IMR-90 (cell line): ENCODE results near the gene CWC27. TPM values are rescaled to one million over a fixed set of nuclear protein-coding genes. Genes with fewer than 3 reads are reported as not detected.

Experiments
- ATAC-seq: fragments of 200-7000 bp; cut with Tn5 transposase; 2 replicates; pipeline ENCODE4 v1.9.1; 2020; ENCODE audit warnings: low read depth, mild to moderate bottlenecking, moderate library complexity
- BruUV-seq: library from RNA; stranded (reverse); fragments of 400-500 nt; replicated peaks from 2 replicates; lab custom pipeline; 2021; lab: Mats Ljungman, UMichigan
- CTCF ChIA-PET: fragments of 300-600 bp; formaldehyde crosslinking; extraction: SDS; loops from one replicate; lab custom pipeline; 2021; ENCODE audit warnings: antibody characterized with exemption; lab: Yijun Ruan, JAX
- POLR2A ChIA-PET: fragments of 300-600 bp; sonication (Branson Sonifier 250); formaldehyde crosslinking; loops from one replicate; lab custom pipeline; 2022; ENCODE audit warnings: antibody characterized with exemption; ENCODE audit not compliant: unreplicated experiment; lab: Charles Lee
- DNase-seq: peaks from one replicate; pipeline ENCODE4 v3.0.0; 2013
- H2AFZ ChIP-seq: replicated peaks from 2 replicates; pipeline ENCODE3; 2013; ENCODE audit warnings: low read length, mild to moderate bottlenecking; ENCODE audit not compliant: poor library complexity
- H2AK5ac ChIP-seq: 2 replicates; pipeline ENCODE4 v1.6.1; 2013; ENCODE audit warnings: low read depth, low read length, inconsistent platforms
- H2AK9ac ChIP-seq: replicated peaks from 2 replicates; pipeline ENCODE3; 2013; ENCODE audit warnings: mild to moderate bottlenecking, low read depth, low read length, moderate library complexity; ENCODE audit not compliant: poor library complexity
- H2BK120ac ChIP-seq: 2 replicates; pipeline ENCODE4 v1.6.1; 2013; ENCODE audit warnings: low read depth, low read length, inconsistent platforms
- H2BK15ac ChIP-seq: 3 replicates; pipeline ENCODE4 v1.6.1; 2013; ENCODE audit warnings: low read depth, low read length, inconsistent platforms
- H2BK20ac ChIP-seq: 2 replicates; pipeline ENCODE4 v1.6.1; 2013; ENCODE audit warnings: low read depth, mild to moderate bottlenecking, inconsistent platforms, low read length, moderate library complexity
- H2BK5ac ChIP-seq: 2 replicates; pipeline ENCODE4 v1.6.1; 2013; ENCODE audit warnings: mild to moderate bottlenecking, low read depth, low read length, inconsistent platforms; ENCODE audit not compliant: poor library complexity, severe bottlenecking
- H3K14ac ChIP-seq: replicated peaks from 2 replicates; pipeline ENCODE4 v1.6.1; 2013; ENCODE audit warnings: low read depth, low read length, inconsistent platforms
- H3K18ac ChIP-seq: 2 replicates; pipeline ENCODE4 v1.6.1; 2013; ENCODE audit warnings: low read depth, low read length, control low read depth
- H3K23ac ChIP-seq: 2 replicates; pipeline ENCODE4 v1.6.1; 2013; ENCODE audit warnings: low read depth, low read length, inconsistent platforms
- H3K27ac ChIP-seq: 2 replicates; pipeline ENCODE4 v1.5.1; 2013; ENCODE audit warnings: mild to moderate bottlenecking, control low read depth, low read length; ENCODE audit not compliant: insufficient read depth
- H3K27me3 ChIP-seq: 2 replicates; pipeline ENCODE4 v1.6.1; 2013; ENCODE audit warnings: low read length; ENCODE audit not compliant: control insufficient read depth, insufficient read depth
- H3K36me3 ChIP-seq: 2 replicates; pipeline ENCODE4 v1.6.1; 2013; ENCODE audit warnings: low read length, mixed read lengths; ENCODE audit not compliant: control insufficient read depth, insufficient read depth
- H3K4ac ChIP-seq: 2 replicates; pipeline ENCODE4 v1.6.1; 2013; ENCODE audit warnings: low read depth, low read length, inconsistent platforms
- H3K4me1 ChIP-seq: 2 replicates; pipeline ENCODE4 v1.6.1; 2013; ENCODE audit warnings: low read length, mixed read lengths; ENCODE audit not compliant: control insufficient read depth, insufficient read depth
- H3K4me2 ChIP-seq: 2 replicates; pipeline ENCODE4 v1.6.1; 2013; ENCODE audit warnings: low read depth, mild to moderate bottlenecking, control low read depth, low read length, moderate library complexity
- H3K4me3 ChIP-seq: 2 replicates; pipeline ENCODE4 v1.5.1; 2013; ENCODE audit warnings: low read depth, mild to moderate bottlenecking, control low read depth, low read length, moderate library complexity; ENCODE audit not compliant: insufficient read depth
- H3K56ac ChIP-seq: 2 replicates; pipeline ENCODE4 v1.6.1; 2013; ENCODE audit warnings: low read length, inconsistent platforms; ENCODE audit not compliant: insufficient read depth; ENCODE audit errors: extremely low read depth
- H3K79me1 ChIP-seq, 2 experiments: 2 replicates each; pipeline ENCODE4 v1.6.1; 2013; ENCODE audit warnings: low read length in 2 of 2, inconsistent platforms in 1 of 2, low read depth in 1 of 2
- H3K9ac ChIP-seq: 2 replicates; pipeline ENCODE4 v1.6.1; 2013; ENCODE audit warnings: low read depth, low read length, control low read depth
- H3K9me1 ChIP-seq: 2 replicates; pipeline ENCODE4 v1.6.1; 2013; ENCODE audit warnings: low read length, inconsistent platforms; ENCODE audit not compliant: insufficient read depth
- H3K9me3 ChIP-seq: 2 replicates; pipeline ENCODE4 v1.6.1; 2013; ENCODE audit warnings: low read length; ENCODE audit not compliant: control insufficient read depth, insufficient read depth
- H4K20me1 ChIP-seq: 2 replicates; pipeline ENCODE4 v1.6.1; 2013; ENCODE audit warnings: low read length, inconsistent platforms; ENCODE audit not compliant: insufficient read depth
- H4K5ac ChIP-seq: 2 replicates; pipeline ENCODE4 v1.6.1; 2013; ENCODE audit warnings: mild to moderate bottlenecking, low read depth, low read length, control low read depth
- H4K8ac ChIP-seq, 2 experiments: 2 replicates each; pipeline ENCODE4 v1.6.1; 2013; ENCODE audit warnings: low read depth in 2 of 2, low read length in 2 of 2, control low read depth in 1 of 2, inconsistent platforms in 1 of 2
- H4K91ac ChIP-seq: 2 replicates; pipeline ENCODE4 v1.6.1; 2013; ENCODE audit warnings: low read depth, low read length, inconsistent platforms; ENCODE audit not compliant: insufficient read depth
- BHLHE40 ChIP-seq: fragments of 150-350 bp; IDR thresholded peaks from 2 replicates; pipeline ENCODE4 v1.6.1; 2016; ENCODE audit warnings: mild to moderate bottlenecking, low read depth, low read length
- CEBPB ChIP-seq: IDR thresholded peaks from 2 replicates; pipeline ENCODE4 v1.6.1; 2012; ENCODE audit warnings: low read depth, low read length, improper control_type of control experiment
- CHD1 ChIP-seq: IDR thresholded peaks from 2 replicates; pipeline ENCODE4 v1.6.1; 2012; ENCODE audit warnings: low read depth, low read length, improper control_type of control experiment
- FOS ChIP-seq: fragments of 150-350 bp; IDR thresholded peaks from 2 replicates; pipeline ENCODE4 v1.6.1; 2016; ENCODE audit warnings: low read depth, low read length
- MAFK ChIP-seq: IDR thresholded peaks from 2 replicates; pipeline ENCODE4 v1.6.1; 2012; ENCODE audit warnings: low read depth, low read length, improper control_type of control experiment
- MAZ ChIP-seq: IDR thresholded peaks from 2 replicates; pipeline ENCODE4 v1.6.1; 2012; ENCODE audit warnings: low read depth, mild to moderate bottlenecking, low read length, improper control_type of control experiment, moderate library complexity, borderline replicate concordance
- MXI1 ChIP-seq: IDR thresholded peaks from 2 replicates; pipeline ENCODE4 v1.6.1; 2012; ENCODE audit warnings: low read depth, mild to moderate bottlenecking, low read length, moderate library complexity, borderline replicate concordance
- NFE2L2 ChIP-seq: fragments of 150-350 bp; IDR thresholded peaks from 2 replicates; pipeline ENCODE4 v1.6.1; 2016; ENCODE audit warnings: low read depth, mild to moderate bottlenecking, low read length
- POLR2A ChIP-seq: IDR thresholded peaks from 2 replicates; pipeline ENCODE4 v1.6.1; 2012; ENCODE audit warnings: mild to moderate bottlenecking, low read depth, low read length
- RAD21 ChIP-seq: IDR thresholded peaks from 2 replicates; pipeline ENCODE4 v1.6.1; 2012; ENCODE audit warnings: low read length, improper control_type of control experiment
- RCOR1 ChIP-seq: IDR thresholded peaks from 2 replicates; pipeline ENCODE4 v1.6.1; 2012; ENCODE audit warnings: mild to moderate bottlenecking, low read length, improper control_type of control experiment; ENCODE audit not compliant: insufficient replicate concordance
- RFX5 ChIP-seq: IDR thresholded peaks from 2 replicates; pipeline ENCODE4 v1.8.0; 2012; ENCODE audit warnings: low read depth, mild to moderate bottlenecking, low read length, moderate library complexity
- SMC3 ChIP-seq: fragments of 150-350 bp; IDR thresholded peaks from 2 replicates; pipeline ENCODE4 v1.6.1; 2016; ENCODE audit warnings: low read depth, mild to moderate bottlenecking, antibody characterized with exemption, low read length, moderate library complexity
- WGBS, 2 experiments: methylation state at CpG; one replicate each; pipeline versions ENCODE4 v1.1.5 to v1.1.7; 2013; ENCODE audit warnings: missing lambda C conversion rate in 2 of 2; ENCODE audit not compliant: insufficient read length in 1 of 2; ENCODE audit errors: extremely low coverage in 2 of 2; 5-methylcytosine and 5-hydroxymethylcytosine counted together
- dilution Hi-C: fragments of 300-500 bp; cut with HindIII; formaldehyde crosslinking; loops from one replicate; pipeline ENCODE4 v1.14.3; 2018; ENCODE audit warnings: low sequenced_read_pairs; ENCODE audit not compliant: unreplicated experiment
- in situ Hi-C: fragments of 300-500 bp; cut with MboI; formaldehyde crosslinking; loops from 3 replicates; pipeline ENCODE4 v1.14.3; 2019; ENCODE audit warnings: low sequenced_read_pairs, inconsistent platforms, mixed read lengths
- intact Hi-C: fragments of 100-400 bp; cut with micrococcal nuclease; formaldehyde crosslinking; loops from 2 replicates; pipeline ENCODE4 v1.10.0; 2022
- polyA plus RNA-seq, 3 experiments: library from polyadenylated mRNA; depleted of rRNA; stranded (reverse); fragments of >200 nt; gene quantifications; 2 replicates each; pipeline ENCODE4 v1.2.3, GENCODE V29; 2012; ENCODE audit warnings: low replicate concordance in 1 of 3
- total RNA-seq: library from RNA; depleted of rRNA; stranded (reverse); fragments of >200 nt; gene quantifications from 2 replicates; pipeline ENCODE4 v1.2.3, GENCODE V29; 2012
- TF ChIP-seq, protein P1 (sequence below): fragments of 150-350 bp; IDR thresholded peaks from 2 replicates; pipeline ENCODE4 v1.6.1; 2017; ENCODE audit warnings: mild to moderate bottlenecking, antibody characterized with exemption, low read length, low read depth
- TF ChIP-seq, protein P2 (sequence below): fragments of 150-350 bp; IDR thresholded peaks from 2 replicates; pipeline ENCODE4 v1.6.1; 2016; ENCODE audit warnings: low read depth, mild to moderate bottlenecking, low read length, moderate library complexity, borderline replicate concordance
- TF ChIP-seq, protein P3 (sequence below): conservative IDR thresholded peaks from 2 replicates; pipeline ENCODE4 v1.5.1; 2012; ENCODE audit warnings: mild to moderate bottlenecking, low read depth, low read length, improper control_type of control experiment

Gene CWC27
- total and polyA plus RNA-seq, 2 of the 4 experiments (the other 2 are of a cell fraction): 13.3 to 17.1 TPM

DNA sequence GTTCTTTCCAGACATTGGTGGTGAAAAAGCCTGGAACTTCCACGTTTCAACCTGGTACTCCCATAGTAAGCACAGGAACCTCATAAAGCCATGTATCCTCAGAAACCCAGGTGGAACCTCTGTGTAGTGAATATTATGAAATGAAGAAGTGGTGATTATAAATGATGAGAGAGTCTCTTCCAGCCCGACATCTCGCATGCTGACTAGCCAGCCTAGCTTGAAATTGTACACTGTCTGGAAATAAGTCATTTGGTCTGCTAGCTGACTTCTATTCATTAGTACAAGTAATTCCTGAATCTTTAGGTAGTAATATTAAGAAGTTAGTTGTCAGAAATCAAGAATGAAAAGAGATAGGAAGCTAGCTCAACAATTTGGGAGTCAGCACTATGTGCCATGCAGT lies 203.3 kb downstream of the CWC27 start:
- Histone ChIP-seq H3K56ac (no peak overlapping the region), H3K4ac (peak overlapping the region; percentile 25; the same call in 1 of the 2 replicates), H3K9me1 (no peaks in the 10 kb centered on the region), H3K18ac (peak overlapping the region; percentile 50; the same call in 1 of the 2 replicates), H3K23ac (no peak overlapping the region), H4K91ac (no peak overlapping the region), H3K36me3 (peaks cover 3% of the 10 kb centered on the region), H3K14ac (no peak overlapping the region; the same call in 1 of the 2 replicates), H3K9ac (no peak overlapping the region), H2BK15ac (peak overlapping the region; percentile 19; the same call in 2 of the 3 replicates), H2AFZ (no peak overlapping the region), H4K8ac (no peak overlapping the region), H3K4me1 (no peaks in the 10 kb centered on the region; the same call in 1 of the 2 replicates), H2AK9ac (no peak overlapping the region), H3K27me3 (no peaks in the 10 kb centered on the region), H3K9me3 (no peaks in the 10 kb centered on the region), H3K27ac (no peak overlapping the region), H2BK20ac (0 out of 2 replicates have a peak overlapping the region, but pooled peaks have one; percentile 21), H3K79me1 (no peaks in the 10 kb centered on the region), H4K5ac (peak overlapping the region; percentile 70; the same call in 1 of the 2 replicates), H2AK5ac (no peak overlapping the region), H4K20me1 (no peaks in the 10 kb centered on the region), H3K4me2 (no peak overlapping the region), H2BK5ac (peak overlapping the region; percentile 55), H2BK120ac (no peak overlapping the region; the same call in 1 of the 2 replicates), H3K4me3 (no peak overlapping the region)
- no CpG with 5 or more reads among the region's 3 CpGs for WGBS, 2 experiments
- BruUV-seq: no TSS peak
- dilution Hi-C loops: no loop called here
- intact Hi-C loops: no loop called here
- in situ Hi-C loops: no loop called here
- ATAC-seq (no peak), DNase-seq (no peak)
- POLR2A ChIA-PET: no interaction called here
- TF ChIP-seq, protein P1, sequence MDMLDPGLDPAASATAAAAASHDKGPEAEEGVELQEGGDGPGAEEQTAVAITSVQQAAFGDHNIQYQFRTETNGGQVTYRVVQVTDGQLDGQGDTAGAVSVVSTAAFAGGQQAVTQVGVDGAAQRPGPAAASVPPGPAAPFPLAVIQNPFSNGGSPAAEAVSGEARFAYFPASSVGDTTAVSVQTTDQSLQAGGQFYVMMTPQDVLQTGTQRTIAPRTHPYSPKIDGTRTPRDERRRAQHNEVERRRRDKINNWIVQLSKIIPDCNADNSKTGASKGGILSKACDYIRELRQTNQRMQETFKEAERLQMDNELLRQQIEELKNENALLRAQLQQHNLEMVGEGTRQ: no peak
- TF ChIP-seq FOS (no peak), NFE2L2 (no peak), MAFK (no peak), MXI1 (no peak), RAD21 (no peak), BHLHE40 (no peak), CEBPB (no peak), POLR2A (no peak), SMC3 (no peak), CHD1 (no peak), RFX5 (no peak), RCOR1 (no peak), MAZ (no peak)
- TF ChIP-seq, protein P2, sequence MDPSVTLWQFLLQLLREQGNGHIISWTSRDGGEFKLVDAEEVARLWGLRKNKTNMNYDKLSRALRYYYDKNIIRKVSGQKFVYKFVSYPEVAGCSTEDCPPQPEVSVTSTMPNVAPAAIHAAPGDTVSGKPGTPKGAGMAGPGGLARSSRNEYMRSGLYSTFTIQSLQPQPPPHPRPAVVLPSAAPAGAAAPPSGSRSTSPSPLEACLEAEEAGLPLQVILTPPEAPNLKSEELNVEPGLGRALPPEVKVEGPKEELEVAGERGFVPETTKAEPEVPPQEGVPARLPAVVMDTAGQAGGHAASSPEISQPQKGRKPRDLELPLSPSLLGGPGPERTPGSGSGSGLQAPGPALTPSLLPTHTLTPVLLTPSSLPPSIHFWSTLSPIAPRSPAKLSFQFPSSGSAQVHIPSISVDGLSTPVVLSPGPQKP: no peak
- TF ChIP-seq, protein P3, sequence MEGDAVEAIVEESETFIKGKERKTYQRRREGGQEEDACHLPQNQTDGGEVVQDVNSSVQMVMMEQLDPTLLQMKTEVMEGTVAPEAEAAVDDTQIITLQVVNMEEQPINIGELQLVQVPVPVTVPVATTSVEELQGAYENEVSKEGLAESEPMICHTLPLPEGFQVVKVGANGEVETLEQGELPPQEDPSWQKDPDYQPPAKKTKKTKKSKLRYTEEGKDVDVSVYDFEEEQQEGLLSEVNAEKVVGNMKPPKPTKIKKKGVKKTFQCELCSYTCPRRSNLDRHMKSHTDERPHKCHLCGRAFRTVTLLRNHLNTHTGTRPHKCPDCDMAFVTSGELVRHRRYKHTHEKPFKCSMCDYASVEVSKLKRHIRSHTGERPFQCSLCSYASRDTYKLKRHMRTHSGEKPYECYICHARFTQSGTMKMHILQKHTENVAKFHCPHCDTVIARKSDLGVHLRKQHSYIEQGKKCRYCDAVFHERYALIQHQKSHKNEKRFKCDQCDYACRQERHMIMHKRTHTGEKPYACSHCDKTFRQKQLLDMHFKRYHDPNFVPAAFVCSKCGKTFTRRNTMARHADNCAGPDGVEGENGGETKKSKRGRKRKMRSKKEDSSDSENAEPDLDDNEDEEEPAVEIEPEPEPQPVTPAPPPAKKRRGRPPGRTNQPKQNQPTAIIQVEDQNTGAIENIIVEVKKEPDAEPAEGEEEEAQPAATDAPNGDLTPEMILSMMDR: no peak
- CTCF ChIA-PET: no interaction called here
